K562 (cell line): ENCODE results near the gene GABRB1. TPM values are rescaled to one million over a fixed set of nuclear protein-coding genes. Genes with fewer than 3 reads are reported as not detected.

Experiments
- ATAC-seq: fragments of 200-7000 bp; cut with Tn5 transposase; 3 replicates; pipeline ENCODE4 v1.9.1; 2020; ENCODE audit warnings: moderate library complexity
- BruUV-seq: library from RNA; stranded (reverse); fragments of 400-500 nt; replicated peaks from 2 replicates; lab custom pipeline; 2021; lab: Mats Ljungman, UMichigan
- CTCF ChIA-PET: fragments of 300-600 bp; formaldehyde crosslinking; extraction: SDS; loops from one replicate; lab custom pipeline; 2021; ENCODE audit warnings: low intra/inter-chr PET ratio; lab: Yijun Ruan, JAX
- POLR2A ChIA-PET: fragments of 300-600, 350-650 bp; sonication (Branson Sonifier 250); formaldehyde crosslinking; extraction: SDS; loops from one replicate; lab custom pipeline; 2021; ENCODE audit warnings: antibody characterized with exemption, inconsistent platforms; lab: Yijun Ruan, JAX
- DNase-seq, 4 experiments: peaks; one replicate each; pipeline versions ENCODE4 v3.0.0 to v3.0.0-alpha.2; 2011 to 2018; ENCODE audit warnings: low spot score in 3 of 4, mixed read lengths in 3 of 4; ENCODE audit errors: extremely low read depth in 1 of 4
- FAIRE-seq: peaks from 2 replicates; lab custom pipeline; 2011; peaks lifted over from hg19 to GRCh38; lab: Jason Lieb, UNC
- H2AFZ ChIP-seq: 2 replicates; pipeline ENCODE4 v1.6.0; 2011; ENCODE audit warnings: low read depth, low read length, control low read depth, inconsistent platforms
- H3K27ac ChIP-seq: fragments of 200-600 bp; 3 replicates; pipeline ENCODE4 v1.8.0; 2011; ENCODE audit warnings: low read depth, mild to moderate bottlenecking, control low read depth, inconsistent platforms, low read length, moderate library complexity, mixed read lengths; ENCODE audit errors: extremely low read depth
- H3K27me3 ChIP-seq, 2 experiments: fragments of 300-600 bp in 1 of 2; 2 replicates in 1 of 2; 3 replicates in 1 of 2; pipeline versions ENCODE4 v1.6.0 to v1.8.0; 2011; ENCODE audit warnings: inconsistent platforms in 2 of 2, low read length in 2 of 2, mild to moderate bottlenecking in 1 of 2, mixed read lengths in 1 of 2, moderate library complexity in 1 of 2; ENCODE audit not compliant: control insufficient read depth in 2 of 2, insufficient read depth in 2 of 2
- H3K36me3 ChIP-seq: fragments of 300-600 bp; 3 replicates; pipeline ENCODE4 v1.8.0; 2011; ENCODE audit warnings: mild to moderate bottlenecking, low read length, inconsistent platforms; ENCODE audit not compliant: control insufficient read depth, insufficient read depth
- H3K4me1 ChIP-seq, 2 experiments: fragments of 200-600 bp in 1 of 2; replicated peaks in 1 of 2; 2 replicates in 1 of 2; 3 replicates in 1 of 2; pipeline versions ENCODE4 v1.5.1 to v1.8.0; 2011; ENCODE audit warnings: inconsistent platforms in 2 of 2, low read length in 2 of 2, mild to moderate bottlenecking in 1 of 2, mixed read lengths in 1 of 2, moderate library complexity in 1 of 2; ENCODE audit not compliant: control insufficient read depth in 2 of 2, insufficient read depth in 2 of 2
- H3K4me2 ChIP-seq: 2 replicates; pipeline ENCODE4 v1.6.1; 2011; ENCODE audit warnings: low read length, control low read depth, inconsistent platforms, mixed read lengths; ENCODE audit not compliant: insufficient read depth
- H3K4me3 ChIP-seq: fragments of 200-600 bp; sonication (generic), shearing (Covaris generic); 2 replicates; pipeline ENCODE4 v1.5.1; 2016; ENCODE audit warnings: control low read depth, inconsistent platforms
- H3K79me2 ChIP-seq: fragments of 200-600 bp; 3 replicates; pipeline ENCODE4 v1.8.0; 2011; ENCODE audit warnings: low read length, inconsistent platforms; ENCODE audit not compliant: control insufficient read depth, insufficient read depth
- H3K9ac ChIP-seq, 2 experiments: 2 replicates each; pipeline versions ENCODE4 v1.6.0 to v1.6.1; 2011; ENCODE audit warnings: low read depth in 2 of 2, low read length in 2 of 2, control low read depth in 1 of 2, inconsistent platforms in 1 of 2, mild to moderate bottlenecking in 1 of 2, mixed read lengths in 1 of 2; ENCODE audit not compliant: insufficient read depth in 1 of 2
- H3K9me1 ChIP-seq: one replicate; pipeline ENCODE4 v1.6.0; 2011; ENCODE audit warnings: inconsistent platforms, mild to moderate bottlenecking, low read length, moderate library complexity; ENCODE audit not compliant: control insufficient read depth, insufficient read depth
- H3K9me3 ChIP-seq: replicated peaks from 2 replicates; pipeline ENCODE4 v1.5.1; 2011; ENCODE audit warnings: low read depth, low read length, inconsistent platforms; ENCODE audit not compliant: control insufficient read depth, insufficient read depth
- H4K20me1 ChIP-seq: replicated peaks from 2 replicates; pipeline ENCODE4 v1.6.1; 2011; ENCODE audit warnings: low read length, inconsistent platforms, mixed read lengths; ENCODE audit not compliant: control insufficient read depth, insufficient read depth
- CREB1 ChIP-seq, 2 experiments: sonication (generic) in 1 of 2; formaldehyde crosslinking in 1 of 2; IDR thresholded peaks; 2 replicates each; pipeline versions ENCODE4 v1.6.1 to v1.8.0; 2012 to 2022; ENCODE audit warnings: inconsistent platforms in 1 of 2, mild to moderate bottlenecking in 1 of 2, missing genetic modification reagents in 1 of 2, moderate library complexity in 1 of 2
- HNRNPLL ChIP-seq: fragments of 200-400 bp; formaldehyde crosslinking; IDR thresholded peaks from 2 replicates; pipeline ENCODE4 v1.6.1; 2017; ENCODE audit warnings: low read length, low read depth, mild to moderate bottlenecking; ENCODE audit not compliant: poor library complexity, severe bottlenecking
- RNF219 ChIP-seq: fragments of 250-450 bp; sonication (Bioruptor Pico); IDR thresholded peaks from 2 replicates; pipeline ENCODE4 v1.5.0; 2022; ENCODE audit warnings: mild to moderate bottlenecking
- TEAD4 ChIP-seq, 2 experiments: sonication (generic) in 1 of 2; formaldehyde crosslinking in 1 of 2; IDR thresholded peaks; 2 replicates each; pipeline versions ENCODE4 v1.6.1 to v1.8.0; 2012 to 2022; ENCODE audit warnings: borderline replicate concordance in 1 of 2, inconsistent platforms in 1 of 2, low read length in 1 of 2, mild to moderate bottlenecking in 1 of 2, missing genetic modification reagents in 1 of 2
- YBX1 ChIP-seq: fragments of 450-650 bp; IDR thresholded peaks from 2 replicates; pipeline ENCODE4 v1.7.1; 2016; ENCODE audit warnings: mild to moderate bottlenecking
- ZNF277 ChIP-seq: fragments of 250-450 bp; sonication (Bioruptor Pico); IDR thresholded peaks from 2 replicates; pipeline ENCODE4 v1.8.0; 2022; ENCODE audit warnings: inconsistent platforms, mild to moderate bottlenecking, moderate library complexity, borderline replicate concordance
- ZNF3 ChIP-seq: fragments of 250-450 bp; sonication (Bioruptor Pico); IDR thresholded peaks from 2 replicates; pipeline ENCODE4 v1.5.0; 2021; ENCODE audit warnings: mild to moderate bottlenecking, moderate library complexity
- ZNF57 ChIP-seq: fragments of 450-650 bp; formaldehyde crosslinking; IDR thresholded peaks from 2 replicates; pipeline ENCODE4 v1.4.0; 2020; ENCODE audit warnings: mild to moderate bottlenecking, moderate library complexity
- WGBS: fragments of 100-300 bp; shearing (Covaris generic); methylation state at CpG from one replicate; pipeline ENCODE4 v1.1.6; 2016; ENCODE audit warnings: low coverage, mixed read lengths; ENCODE audit not compliant: insufficient coverage; ENCODE audit errors: missing lambda C conversion rate; 5-methylcytosine and 5-hydroxymethylcytosine counted together
- in situ Hi-C: fragments of 300-500 bp; cut with MboI; formaldehyde crosslinking; loops from 4 replicates; pipeline ENCODE4 v1.15.0; 2018; ENCODE audit warnings: inconsistent platforms, mixed read lengths
- intact Hi-C: fragments of 100-400 bp; cut with micrococcal nuclease; formaldehyde crosslinking; loops from 2 replicates; pipeline ENCODE4 v1.14.2; 2022
- polyA plus RNA-seq, 8 experiments: library from polyadenylated mRNA; depleted of rRNA in 4 of 8; stranded (reverse) in 5 of 8; unstranded in 3 of 8; fragments of >200 nt; fragmentation: Nextera tagmentation in 2 of 8; fragmentation: Illumina TruSeq in 1 of 8; extraction: Ambion mirVana in 2 of 8; extraction: Trizol in 1 of 8; gene quantifications; 2 replicates each; pipeline versions ENCODE4 v1.2.1 to v1.2.3, GENCODE V29; 2011 to 2014; ENCODE audit warnings: inconsistent platforms in 1 of 8, missing spikeins in 1 of 8
- total RNA-seq, 7 experiments: library from RNA; depleted of rRNA in 6 of 7; stranded (reverse); fragments of >200 nt in 6 of 7; fragmentation: Illumina TruSeq in 2 of 7; extraction: Trizol in 2 of 7; gene quantifications; 2 replicates each; pipeline versions ENCODE4 v1.2.1 to v1.2.3, GENCODE V29; 2011 to 2021; ENCODE audit warnings: low replicate concordance in 1 of 7

Gene GABRB1
- total and polyA plus RNA-seq, 9 of the 15 experiments (the other 6 are each of a cell fraction or from before 2014, with no cell fraction given) = not detected

GRCh38 chr4:47061435-47061834, 30.1 kb downstream of the GABRB1 start:
- no peaks in the 10 kb centered on the region for H3K9me1 ChIP-seq
- no peak overlapping the region for H3K9ac ChIP-seq
- H3K27ac ChIP-seq = no peak overlapping the region
- CTCF ChIA-PET = no interaction called here
- FAIRE-seq (no peak), ATAC-seq (no peak), DNase-seq (no peak)
- BruUV-seq = no TSS peak
- no peak overlapping the region for H2AFZ ChIP-seq
- no peaks in the 10 kb centered on the region for H3K27me3 ChIP-seq
- H3K36me3 ChIP-seq = no peaks in the 10 kb centered on the region
- no peaks in the 10 kb centered on the region; the same call in 1 of the 2 replicates for H3K9me3 ChIP-seq
- no peak overlapping the region for H3K4me2 ChIP-seq
- H3K4me1 ChIP-seq = no peaks in the 10 kb centered on the region
- POLR2A ChIA-PET = interaction anchor here (0.6 kb wide), 1 partner anchor 15 kb away, joined by 3 read pairs; no protein-coding TSS in a partner anchor
- H3K4me3 ChIP-seq = no peak overlapping the region
- in situ Hi-C loops = no loop called here
- H3K79me2 ChIP-seq = no peaks in the 10 kb centered on the region
- H4K20me1 ChIP-seq = no peaks in the 10 kb centered on the region
- no peak for TF ChIP-seq ZNF3
- no peak for TF ChIP-seq HNRNPLL
- TF ChIP-seq YBX1 = no peak
- TF ChIP-seq ZNF277 = no peak
- no peak for TF ChIP-seq CREB1 (IDR thresholded peaks at IDR 0.05)
- TF ChIP-seq CREB1 (CRISPR knock-in tag; IDR thresholded peaks at IDR 0.05) = no peak
- TF ChIP-seq TEAD4 (IDR thresholded peaks at IDR 0.05; ENCODE audit: low read length) = no peak
- TF ChIP-seq TEAD4 (CRISPR knock-in tag; IDR thresholded peaks at IDR 0.05; ENCODE audit: borderline replicate concordance) = no peak
- TF ChIP-seq ZNF57 (CRISPR knock-in tag) = no peak
- no peak for TF ChIP-seq RNF219 (CRISPR knock-in tag)
- intact Hi-C loops = no loop called here
- WGBS = 0% methylated on average over 3 of the region's 3 CpGs
